HG02852 (cell line): ENCODE data around the gene POGLUT2.

Experiments used
- ATAC-seq: cut with Tn5 transposase; IDR thresholded peaks from one replicate; pipeline ENCODE4 v1.9.1; 2021; ENCODE audit warnings: mild to moderate bottlenecking, moderate library complexity; ENCODE audit not compliant: unreplicated experiment

The POGLUT2 gene

GRCh38 chr13:102798581-102799425 lies at the start of gene POGLUT2, which contains the start of gene BIVM:
Gene POGLUT2 (minus strand): TSS chr13:102798976. CDS start chr13:102798670, 306 bp downstream.
Gene BIVM (plus strand): TSS chr13:102799119. CDS start chr13:102807268, 8,149 bp downstream.
- peak; percentile 80 for ATAC-seq

GRCh38 chr13:102847272-102848234 lies 48.8 kb upstream of the POGLUT2 start:
- no peak for ATAC-seq

GRCh38 chr13:102846261-102847015 lies 47.7 kb upstream of the POGLUT2 start:
- peak; percentile 37 for ATAC-seq

GRCh38 chr13:102845630-102846260 lies 47.0 kb upstream of the POGLUT2 start, which contains the start of gene ERCC5:
Gene ERCC5 (plus strand): TSS chr13:102846032. CDS start chr13:102846267, 235 bp downstream.
- peak; percentile 85 for ATAC-seq

- peak; percentile 16 for ATAC-seq
Measured at GRCh38 chr13:102845289-102845629, 46.5 kb upstream of the POGLUT2 start.

GRCh38 chr13:102839462-102839861 lies 40.7 kb upstream of the POGLUT2 start:
- ATAC-seq: no peak

GRCh38 chr13:102838982-102839381 lies 40.2 kb upstream of the POGLUT2 start:
- ATAC-seq: no peak

- no peak for ATAC-seq
Measured at GRCh38 chr13:102838273-102838672, 39.5 kb upstream of the POGLUT2 start.

GRCh38 chr13:102836471-102836870 lies 37.7 kb upstream of the POGLUT2 start:
- no peak for ATAC-seq

GRCh38 chr13:102830646-102831045 lies 31.9 kb upstream of the POGLUT2 start:
- ATAC-seq: no peak

GRCh38 chr13:102825921-102826706 lies 27.3 kb upstream of the POGLUT2 start:
- ATAC-seq: no peak

GRCh38 chr13:102825400-102825799 lies 26.6 kb upstream of the POGLUT2 start:
- no peak for ATAC-seq

GRCh38 chr13:102817907-102818306 lies 19.1 kb upstream of the POGLUT2 start:
- ATAC-seq: no peak

- ATAC-seq: no peak
Measured at GRCh38 chr13:102817241-102817640, 18.5 kb upstream of the POGLUT2 start.

GRCh38 chr13:102816708-102817107 lies 17.9 kb upstream of the POGLUT2 start:
- ATAC-seq: no peak

GRCh38 chr13:102815788-102816187 lies 17.0 kb upstream of the POGLUT2 start:
- no peak for ATAC-seq

GRCh38 chr13:102814793-102815192 lies 16.0 kb upstream of the POGLUT2 start:
- no peak for ATAC-seq

GRCh38 chr13:102814025-102814607 lies 15.3 kb upstream of the POGLUT2 start:
- peak; percentile 71 for ATAC-seq
